ENCODE measurements around the gene TENM4. TPM values are rescaled to one million over a fixed set of nuclear protein-coding genes. Genes with fewer than 3 reads are reported as not detected.

TENM4 gene
- polyA plus RNA-seq, 3 donors, result 0.31 to 1.7 TPM; not detected in 1

- Mint-ChIP-seq H3K4me3 (no peak overlapping the region), H3K4me1 (no peaks in the 10 kb centered on the region), H3K27ac (no peak overlapping the region), H3K27me3 (ENCODE audit: low read depth in 3 of 3) (no peaks in the 10 kb centered on the region), H3K36me3 (no peaks in the 10 kb centered on the region), H3K9me3 (peaks cover 0 to 3% (median 0%) of the 10 kb centered on the region in 7 donors)
- H4K20me1 ChIP-seq (ENCODE audit: insufficient read depth, low read length), result no peaks in the 10 kb centered on the region
- no peaks in the 10 kb centered on the region for H3K79me2 ChIP-seq (ENCODE audit: insufficient read depth, low read length)
- H3K4me1 ChIP-seq (ENCODE audit: control insufficient read depth in 1 of 2, insufficient read depth in 2 of 2, low read length in 2 of 2), result no peaks in the 10 kb centered on the region
- 100% methylated on average over 2 of the region's 3 CpGs for WGBS (ENCODE audit: insufficient coverage)
- H3K36me3 ChIP-seq (replicated peaks in 1 of 2; ENCODE audit: control insufficient read depth in 1 of 2, insufficient read depth in 2 of 2, low read length in 2 of 2), result no peaks in the 10 kb centered on the region
- DNase-seq, result no peak
- no peak for TF ChIP-seq CTCF (IDR thresholded peaks at IDR 0.05)
- H3K9me3 ChIP-seq (replicated peaks in 1 of 2; ENCODE audit: control insufficient read depth in 1 of 2, insufficient read depth in 1 of 2, low read length in 2 of 2), result no peaks in the 10 kb centered on the region
- intact Hi-C loops (cut with micrococcal nuclease), result no loop called here
- no peak overlapping the region for H3K9ac ChIP-seq (ENCODE audit: insufficient read depth, low read length, poor library complexity, severe bottlenecking)
- H3K27me3 ChIP-seq (ENCODE audit: control insufficient read depth in 2 of 2, insufficient read depth in 2 of 2, low read length in 2 of 2), result no peaks in the 10 kb centered on the region
- H2AFZ ChIP-seq (ENCODE audit: insufficient read depth, low read depth, low read length, poor library complexity, severe bottlenecking), result no peak overlapping the region
- no peak overlapping the region for H3K27ac ChIP-seq (ENCODE audit: low read depth in 1 of 2, low read length in 2 of 2)
- no peak overlapping the region for H3K4me2 ChIP-seq (replicated peaks; ENCODE audit: extremely low read depth, low read length, poor library complexity, severe bottlenecking)
- H3K4me3 ChIP-seq (replicated peaks in 1 of 3; ENCODE audit: low read depth in 2 of 3, low read length in 3 of 3), result no peak overlapping the region
Observed at GRCh38 chr11:79261684-79262083, 179.1 kb downstream of the TENM4 start.

GRCh38 chr11:79259800-79260199, 181.0 kb downstream of the TENM4 start:
- intact Hi-C loops (cut with micrococcal nuclease), result no loop called here
- H3K79me2 ChIP-seq (ENCODE audit: insufficient read depth, low read length), result no peaks in the 10 kb centered on the region
- H3K27me3 Mint-ChIP-seq (ENCODE audit: low read depth in 3 of 3), result peaks cover 0 to 2% (median 0%) of the 10 kb centered on the region in 3 donors
- H4K20me1 ChIP-seq (ENCODE audit: insufficient read depth, low read length), result no peaks in the 10 kb centered on the region
- no peaks in the 10 kb centered on the region for H3K36me3 Mint-ChIP-seq
- no CpG with 5 or more reads among the region's 4 CpGs for WGBS (ENCODE audit: insufficient coverage)
- no peak overlapping the region for H3K4me3 ChIP-seq (replicated peaks in 1 of 3; ENCODE audit: low read depth in 2 of 3, low read length in 3 of 3)
- peaks cover 0 to 6% (median 2%) of the 10 kb centered on the region in 7 donors for H3K9me3 Mint-ChIP-seq
- no peaks in the 10 kb centered on the region for H3K36me3 ChIP-seq (replicated peaks in 1 of 2; ENCODE audit: control insufficient read depth in 1 of 2, insufficient read depth in 2 of 2, low read length in 2 of 2)
- no peak for TF ChIP-seq CTCF (IDR thresholded peaks at IDR 0.05)
- H3K27ac ChIP-seq (ENCODE audit: low read depth in 1 of 2, low read length in 2 of 2), result no peak overlapping the region
- no peak overlapping the region for H3K4me2 ChIP-seq (replicated peaks; ENCODE audit: extremely low read depth, low read length, poor library complexity, severe bottlenecking)
- no peaks in the 10 kb centered on the region for H3K27me3 ChIP-seq (ENCODE audit: control insufficient read depth in 2 of 2, insufficient read depth in 2 of 2, low read length in 2 of 2)
- no peak overlapping the region for H3K27ac Mint-ChIP-seq
- no peak for DNase-seq
- no peak overlapping the region for H2AFZ ChIP-seq (ENCODE audit: insufficient read depth, low read depth, low read length, poor library complexity, severe bottlenecking)
- no peaks in the 10 kb centered on the region for H3K4me1 ChIP-seq (ENCODE audit: control insufficient read depth in 1 of 2, insufficient read depth in 2 of 2, low read length in 2 of 2)
- no peak overlapping the region for H3K4me3 Mint-ChIP-seq
- no peaks in the 10 kb centered on the region for H3K4me1 Mint-ChIP-seq
- no peak overlapping the region for H3K9ac ChIP-seq (ENCODE audit: insufficient read depth, low read length, poor library complexity, severe bottlenecking)
- H3K9me3 ChIP-seq (replicated peaks in 1 of 2; ENCODE audit: control insufficient read depth in 1 of 2, insufficient read depth in 1 of 2, low read length in 2 of 2), result no peaks in the 10 kb centered on the region

Measured in CD14-positive monocyte (primary cell).